Endothelial cell of umbilical vein (primary cell): ENCODE measurements around the gene COL21A1. TPM values are rescaled to one million over a fixed set of nuclear protein-coding genes. Genes with fewer than 3 reads are reported as not detected.

Experiments
- BruUV-seq: library from RNA; stranded (reverse); fragments of 400-500 nt; replicated peaks from 2 replicates; lab custom pipeline; 2021; lab: Mats Ljungman, UMichigan
- CTCF ChIA-PET: fragments of 300-600, 350-600 bp; sonication (Branson Sonifier 250); formaldehyde crosslinking; loops from one replicate; lab custom pipeline; 2021; ENCODE audit warnings: antibody characterized with exemption, inconsistent platforms; lab: Charles Lee
- POLR2A ChIA-PET: fragments of 300-600, 350-600 bp; sonication (Branson Sonifier 250); formaldehyde crosslinking; loops from one replicate; lab custom pipeline; 2021; ENCODE audit warnings: antibody characterized with exemption, inconsistent platforms; lab: Charles Lee
- DNase-seq: peaks from one replicate; pipeline ENCODE4 v3.0.0-alpha.2; 2011; ENCODE audit warnings: low read depth, low spot score
- FAIRE-seq: peaks from 2 replicates; lab custom pipeline; 2011; peaks lifted over from hg19 to GRCh38; lab: Jason Lieb, UNC
- H2AFZ ChIP-seq: 2 replicates; pipeline ENCODE4 v1.6.0; 2012; ENCODE audit warnings: low read depth, low read length, control low read depth, inconsistent platforms
- H3K27ac ChIP-seq: 2 replicates; pipeline ENCODE4 v1.5.1; 2011; ENCODE audit warnings: low read depth, mild to moderate bottlenecking, control low read depth, low read length, moderate library complexity; ENCODE audit not compliant: insufficient read depth
- H3K27me3 ChIP-seq, 2 experiments: 2 replicates each; pipeline versions ENCODE4 v1.6.0 to v1.6.1; 2011; ENCODE audit warnings: low read length in 2 of 2, mixed read lengths in 1 of 2; ENCODE audit not compliant: control insufficient read depth in 2 of 2, insufficient read depth in 2 of 2
- H3K36me3 ChIP-seq, 2 experiments: 2 replicates in 1 of 2; 3 replicates in 1 of 2; pipeline ENCODE4 v1.5.1; 2011; ENCODE audit warnings: low read length in 2 of 2, mild to moderate bottlenecking in 1 of 2, moderate library complexity in 1 of 2; ENCODE audit not compliant: control insufficient read depth in 2 of 2, insufficient read depth in 2 of 2; ENCODE audit errors: extremely low read depth in 1 of 2
- H3K4me1 ChIP-seq: 3 replicates; pipeline ENCODE4 v1.5.1; 2011; ENCODE audit warnings: mild to moderate bottlenecking, low read length; ENCODE audit not compliant: control insufficient read depth, insufficient read depth; ENCODE audit errors: extremely low read depth
- H3K4me2 ChIP-seq: 2 replicates; pipeline ENCODE4 v1.6.1; 2011; ENCODE audit warnings: low read length, control low read depth, mixed read lengths; ENCODE audit not compliant: insufficient read depth
- H3K4me3 ChIP-seq, 3 experiments: fragments of 200-600 bp in 1 of 3; sonication (generic), shearing (Covaris generic) in 1 of 3; replicated peaks in 1 of 3; 2 replicates each; pipeline ENCODE4 v1.5.1; 2011 to 2016; ENCODE audit warnings: control low read depth in 3 of 3, low read length in 3 of 3, mild to moderate bottlenecking in 2 of 3, inconsistent platforms in 1 of 3, low read depth in 1 of 3, moderate library complexity in 1 of 3; ENCODE audit not compliant: insufficient read depth in 1 of 3
- H3K79me2 ChIP-seq: 2 replicates; pipeline ENCODE4 v1.6.0; 2012; ENCODE audit warnings: low read length, inconsistent platforms; ENCODE audit not compliant: control insufficient read depth, insufficient read depth
- H3K9ac ChIP-seq: replicated peaks from 2 replicates; pipeline ENCODE3; 2011; ENCODE audit warnings: low read length, control low read depth; ENCODE audit not compliant: insufficient read depth; ENCODE audit errors: extremely low read depth
- H3K9me1 ChIP-seq: replicated peaks from 3 replicates; pipeline ENCODE4 v1.6.0; 2011; ENCODE audit warnings: mild to moderate bottlenecking, low read length; ENCODE audit not compliant: control insufficient read depth, insufficient read depth; ENCODE audit errors: extremely low read depth
- H3K9me3 ChIP-seq: replicated peaks from 2 replicates; pipeline ENCODE4 v1.5.1; 2012; ENCODE audit warnings: low read length, inconsistent platforms; ENCODE audit not compliant: control insufficient read depth, insufficient read depth
- H4K20me1 ChIP-seq: replicated peaks from 2 replicates; pipeline ENCODE3; 2011; ENCODE audit warnings: mild to moderate bottlenecking, low read length; ENCODE audit not compliant: control insufficient read depth, insufficient read depth; ENCODE audit errors: extremely low read depth
- CTCF ChIP-seq, 2 donors: IDR thresholded peaks; 1 replicate in 1 of 2; 2 replicates in 1 of 2; pipeline ENCODE4 v1.5.1; 2011; ENCODE audit warnings: low read length in 2 of 2, mild to moderate bottlenecking in 2 of 2, moderate library complexity in 2 of 2, control low read depth in 1 of 2, inconsistent platforms in 1 of 2, low read depth in 1 of 2; ENCODE audit not compliant: insufficient read depth in 1 of 2; ENCODE audit errors: extremely low read depth in 1 of 2
- EZH2 ChIP-seq: IDR thresholded peaks from 2 replicates; pipeline ENCODE4 v1.6.1; 2012; ENCODE audit warnings: borderline replicate concordance, low read depth, mild to moderate bottlenecking, moderate library complexity, low read length, inconsistent platforms; ENCODE audit not compliant: severe bottlenecking
- FOS ChIP-seq: IDR thresholded peaks from 2 replicates; pipeline ENCODE4 v1.6.1; 2011; ENCODE audit warnings: mild to moderate bottlenecking, low read length, moderate library complexity, borderline replicate concordance; ENCODE audit not compliant: insufficient read depth
- GATA2 ChIP-seq: IDR thresholded peaks from 2 replicates; pipeline ENCODE4 v1.7.0; 2011; ENCODE audit warnings: low read depth, mild to moderate bottlenecking, moderate library complexity, mixed read lengths, low read length; ENCODE audit not compliant: insufficient read length, insufficient read depth
- JUN ChIP-seq: IDR thresholded peaks from 2 replicates; pipeline ENCODE4 v1.6.1; 2011; ENCODE audit warnings: borderline replicate concordance, low read depth; ENCODE audit not compliant: insufficient read length, insufficient read depth
- MYC ChIP-seq: IDR thresholded peaks from one replicate; pipeline ENCODE4 v1.6.1; 2011; ENCODE audit warnings: mild to moderate bottlenecking, low read depth, low read length
- POLR2A ChIP-seq: IDR thresholded peaks from 2 replicates; pipeline ENCODE4 v1.6.1; 2012; ENCODE audit warnings: low read depth, mild to moderate bottlenecking, control low read depth, low read length
- POLR2AphosphoS5 ChIP-seq: IDR thresholded peaks from 2 replicates; pipeline ENCODE4 v1.6.1; 2012; ENCODE audit warnings: low read depth, mild to moderate bottlenecking, control low read depth, low read length, moderate library complexity; ENCODE audit not compliant: insufficient read depth
- dilution Hi-C: fragments of 300-500 bp; cut with MboI; formaldehyde crosslinking; loops from one replicate; pipeline ENCODE4 v1.15.0; 2019; ENCODE audit warnings: low sequenced_read_pairs; ENCODE audit not compliant: extremely low pct_ligation_motif_present
- intact Hi-C: fragments of 100-400 bp; cut with micrococcal nuclease; formaldehyde crosslinking; loops from one replicate; pipeline ENCODE4 v1.10.0; 2022
- polyA plus RNA-seq, 4 experiments: library from polyadenylated mRNA; depleted of rRNA in 3 of 4; stranded (reverse) in 3 of 4; unstranded in 1 of 4; fragments of >200 nt; gene quantifications; 2 replicates each; pipeline versions ENCODE4 v1.2.1 to v1.2.3, GENCODE V29; 2011 to 2012; ENCODE audit warnings: missing spikeins in 1 of 4
- total RNA-seq: library from RNA; stranded (reverse); gene quantifications from 2 replicates; pipeline ENCODE4 v1.2.3, GENCODE V29; 2021
- TF ChIP-seq, protein P1 (sequence below): IDR thresholded peaks from 2 replicates; pipeline ENCODE4 v1.6.1; 2011; ENCODE audit not compliant: insufficient read depth, insufficient read length

Gene COL21A1
- total and polyA plus RNA-seq, 2 donors (not counting 3 experiments of a cell fraction or from before 2014, with no cell fraction given) = 0.22 to 1.4 TPM

GRCh38 chr6:56087421-56087820 lies 160.0 kb downstream of the COL21A1 start:
- Histone ChIP-seq H3K9me3 (no peaks in the 10 kb centered on the region), H3K9ac (no peak overlapping the region), H3K27ac (no peak overlapping the region), H3K9me1 (no peaks in the 10 kb centered on the region), H3K4me1 (no peaks in the 10 kb centered on the region), H3K27me3 (no peaks in the 10 kb centered on the region), H3K36me3 (no peaks in the 10 kb centered on the region), H4K20me1 (no peaks in the 10 kb centered on the region), H3K4me2 (no peak overlapping the region), H3K79me2 (no peaks in the 10 kb centered on the region), H3K4me3 (no peak overlapping the region), H2AFZ (peak overlapping the region; percentile 20)
- dilution Hi-C loops = no loop called here
- intact Hi-C loops = no loop called here
- CTCF ChIA-PET = no interaction called here
- POLR2A ChIA-PET = no interaction called here
- peak; percentile 86 for DNase-seq
- TF ChIP-seq POLR2A (no peak), POLR2AphosphoS5 (no peak), JUN (no peak), MYC (no peak), CTCF (IDR thresholded peaks at IDR 0.05; ENCODE audit: extremely low read depth in 1 of 2, insufficient read depth in 1 of 2, low read depth in 1 of 2, low read length in 2 of 2) (no peak), FOS (no peak), EZH2 (no peak), GATA2 (no peak)
- TF ChIP-seq, protein P1, sequence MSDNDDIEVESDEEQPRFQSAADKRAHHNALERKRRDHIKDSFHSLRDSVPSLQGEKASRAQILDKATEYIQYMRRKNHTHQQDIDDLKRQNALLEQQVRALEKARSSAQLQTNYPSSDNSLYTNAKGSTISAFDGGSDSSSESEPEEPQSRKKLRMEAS = no peak
- BruUV-seq = no TSS peak
- FAIRE-seq = peak; percentile 26
